B cell (primary cell): Measurements from ENCODE around the gene BDH1.

Source experiments
- EZH2 ChIP-seq: IDR thresholded peaks from 2 replicates; pipeline ENCODE4 v1.6.1; 2012; ENCODE audit warnings: borderline replicate concordance, low read depth, mild to moderate bottlenecking, moderate library complexity, low read length; ENCODE audit not compliant: insufficient read depth, poor library complexity, severe bottlenecking
- TF ChIP-seq, protein P1 (sequence below): fragments of 200-600 bp; IDR thresholded peaks from one replicate; pipeline ENCODE4 v1.8.0; 2022; ENCODE audit warnings: antibody characterized with exemption, mild to moderate bottlenecking

DNA sequence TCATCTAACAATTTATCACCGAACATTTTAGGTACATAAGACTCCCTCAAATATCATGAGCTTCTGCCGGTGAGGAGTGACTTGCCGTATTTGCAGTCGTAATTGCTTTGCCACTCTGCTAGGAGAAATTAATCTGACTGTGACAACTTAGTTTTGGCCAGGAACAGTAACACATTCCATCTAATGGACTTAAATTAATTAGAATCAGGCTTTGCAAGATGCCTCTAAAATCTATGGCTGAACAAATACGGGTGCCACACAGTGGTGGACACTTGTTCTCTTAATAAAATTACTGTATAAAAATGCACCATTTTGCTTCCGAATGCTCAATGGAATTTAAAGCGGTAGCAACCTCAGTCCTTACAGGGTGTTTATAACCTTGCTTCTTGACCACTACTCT lies 27.6 kb upstream of the BDH1 start:
- TF ChIP-seq, protein P1, sequence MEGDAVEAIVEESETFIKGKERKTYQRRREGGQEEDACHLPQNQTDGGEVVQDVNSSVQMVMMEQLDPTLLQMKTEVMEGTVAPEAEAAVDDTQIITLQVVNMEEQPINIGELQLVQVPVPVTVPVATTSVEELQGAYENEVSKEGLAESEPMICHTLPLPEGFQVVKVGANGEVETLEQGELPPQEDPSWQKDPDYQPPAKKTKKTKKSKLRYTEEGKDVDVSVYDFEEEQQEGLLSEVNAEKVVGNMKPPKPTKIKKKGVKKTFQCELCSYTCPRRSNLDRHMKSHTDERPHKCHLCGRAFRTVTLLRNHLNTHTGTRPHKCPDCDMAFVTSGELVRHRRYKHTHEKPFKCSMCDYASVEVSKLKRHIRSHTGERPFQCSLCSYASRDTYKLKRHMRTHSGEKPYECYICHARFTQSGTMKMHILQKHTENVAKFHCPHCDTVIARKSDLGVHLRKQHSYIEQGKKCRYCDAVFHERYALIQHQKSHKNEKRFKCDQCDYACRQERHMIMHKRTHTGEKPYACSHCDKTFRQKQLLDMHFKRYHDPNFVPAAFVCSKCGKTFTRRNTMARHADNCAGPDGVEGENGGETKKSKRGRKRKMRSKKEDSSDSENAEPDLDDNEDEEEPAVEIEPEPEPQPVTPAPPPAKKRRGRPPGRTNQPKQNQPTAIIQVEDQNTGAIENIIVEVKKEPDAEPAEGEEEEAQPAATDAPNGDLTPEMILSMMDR, result no peak
- TF ChIP-seq EZH2, result no peak
